Measurements from ENCODE around the gene HOXA3. TPM values are rescaled to one million over a fixed set of nuclear protein-coding genes. Genes with fewer than 3 reads are reported as not detected.

Gene HOXA3
- total and polyA plus RNA-seq, 2 of the 13 experiments (the other 11 are each of a cell fraction or from before 2014, with no cell fraction given): 2.9 to 4.6 TPM

GRCh38 chr7:27184337-27185012 is 32.1 kb upstream of the HOXA3 start:
- Histone ChIP-seq H2AFZ (ENCODE audit: low read length) (no peak overlapping the region), H3K9ac (ENCODE audit: insufficient read depth, low read depth, low read length) (no peak overlapping the region), H3K4me1 (ENCODE audit: insufficient read depth, low read length) (peaks cover 46% of the 10 kb centered on the region), H3K4me3 (replicated peaks in 1 of 3; ENCODE audit: insufficient read depth in 1 of 3, low read depth in 2 of 3, low read length in 3 of 3) (peak overlapping the region; percentile 52 to 67 (median 64)), H3K27ac (ENCODE audit: extremely low read length, insufficient read depth, low read length) (no peak overlapping the region), H3K9me3 (ENCODE audit: low read length) (no peaks in the 10 kb centered on the region), H3K27me3 (ENCODE audit: control insufficient read depth in 1 of 2, insufficient read depth in 2 of 2, low read length in 2 of 2) (peaks cover 34 to 95% of the 10 kb centered on the region in 2 experiments), H4K20me1 (ENCODE audit: insufficient read depth, low read length) (peaks cover 6% of the 10 kb centered on the region; the same call in 1 of the 2 replicates), H3K79me2 (ENCODE audit: insufficient read depth, low read length) (no peaks in the 10 kb centered on the region), H3K4me2 (ENCODE audit: low read depth, low read length) (peak overlapping the region; percentile 84), H3K36me3 (replicated peaks in 1 of 2; ENCODE audit: control insufficient read depth in 1 of 2, insufficient read depth in 2 of 2, low read length in 2 of 2) (no peaks in the 10 kb centered on the region)
- ATAC-seq (no peak), DNase-seq (ENCODE audit: low spot score) (no peak), FAIRE-seq (no peak)
- CTCF ChIA-PET (ENCODE audit: low intra/inter-chr PET ratio, low total read pairs): no interaction called here
- BruUV-seq (replicated peaks): no TSS peak
- POLR2A ChIA-PET: interaction anchor here (0.6 kb wide), 1 partner anchor 11 kb away, joined by 3 read pairs; no protein-coding TSS in a partner anchor
- intact Hi-C loops (cut with micrococcal nuclease; ENCODE audit: unreplicated experiment): no loop called here
- WGBS (ENCODE audit: low lambda C conversion rate): 2% methylated on average over 41 of the region's 72 CpGs
- in situ Hi-C loops (cut with HindIII; ENCODE audit: extremely low pct_ligation_motif_present, low pct_unique_long_range_greater_than_20kb): no loop called here
- TF ChIP-seq, protein P1, sequence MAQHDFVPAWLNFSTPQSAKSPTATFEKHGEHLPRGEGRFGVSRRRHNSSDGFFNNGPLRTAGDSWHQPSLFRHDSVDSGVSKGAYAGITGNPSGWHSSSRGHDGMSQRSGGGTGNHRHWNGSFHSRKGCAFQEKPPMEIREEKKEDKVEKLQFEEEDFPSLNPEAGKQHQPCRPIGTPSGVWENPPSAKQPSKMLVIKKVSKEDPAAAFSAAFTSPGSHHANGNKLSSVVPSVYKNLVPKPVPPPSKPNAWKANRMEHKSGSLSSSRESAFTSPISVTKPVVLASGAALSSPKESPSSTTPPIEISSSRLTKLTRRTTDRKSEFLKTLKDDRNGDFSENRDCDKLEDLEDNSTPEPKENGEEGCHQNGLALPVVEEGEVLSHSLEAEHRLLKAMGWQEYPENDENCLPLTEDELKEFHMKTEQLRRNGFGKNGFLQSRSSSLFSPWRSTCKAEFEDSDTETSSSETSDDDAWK (CRISPR knock-in tag; IDR thresholded peaks at IDR 0.05): no peak
- TF ChIP-seq ATF3 (CRISPR knock-in tag; IDR thresholded peaks at IDR 0.05): no peak
- no peak for TF ChIP-seq NFATC3 (CRISPR knock-in tag; IDR thresholded peaks at IDR 0.05)
- TF ChIP-seq, protein P2, sequence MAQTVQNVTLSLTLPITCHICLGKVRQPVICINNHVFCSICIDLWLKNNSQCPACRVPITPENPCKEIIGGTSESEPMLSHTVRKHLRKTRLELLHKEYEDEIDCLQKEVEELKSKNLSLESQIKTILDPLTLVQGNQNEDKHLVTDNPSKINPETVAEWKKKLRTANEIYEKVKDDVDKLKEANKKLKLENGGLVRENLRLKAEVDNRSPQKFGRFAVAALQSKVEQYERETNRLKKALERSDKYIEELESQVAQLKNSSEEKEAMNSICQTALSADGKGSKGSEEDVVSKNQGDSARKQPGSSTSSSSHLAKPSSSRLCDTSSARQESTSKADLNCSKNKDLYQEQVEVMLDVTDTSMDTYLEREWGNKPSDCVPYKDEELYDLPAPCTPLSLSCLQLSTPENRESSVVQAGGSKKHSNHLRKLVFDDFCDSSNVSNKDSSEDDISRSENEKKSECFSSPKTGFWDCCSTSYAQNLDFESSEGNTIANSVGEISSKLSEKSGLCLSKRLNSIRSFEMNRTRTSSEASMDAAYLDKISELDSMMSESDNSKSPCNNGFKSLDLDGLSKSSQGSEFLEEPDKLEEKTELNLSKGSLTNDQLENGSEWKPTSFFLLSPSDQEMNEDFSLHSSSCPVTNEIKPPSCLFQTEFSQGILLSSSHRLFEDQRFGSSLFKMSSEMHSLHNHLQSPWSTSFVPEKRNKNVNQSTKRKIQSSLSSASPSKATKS (CRISPR knock-in tag; IDR thresholded peaks at IDR 0.05): no peak
- TF ChIP-seq BCL6 (CRISPR knock-in tag; IDR thresholded peaks at IDR 0.05): 0 out of 2 replicates have a peak, but pooled peaks have one; percentile 4
- TF ChIP-seq, protein P3, sequence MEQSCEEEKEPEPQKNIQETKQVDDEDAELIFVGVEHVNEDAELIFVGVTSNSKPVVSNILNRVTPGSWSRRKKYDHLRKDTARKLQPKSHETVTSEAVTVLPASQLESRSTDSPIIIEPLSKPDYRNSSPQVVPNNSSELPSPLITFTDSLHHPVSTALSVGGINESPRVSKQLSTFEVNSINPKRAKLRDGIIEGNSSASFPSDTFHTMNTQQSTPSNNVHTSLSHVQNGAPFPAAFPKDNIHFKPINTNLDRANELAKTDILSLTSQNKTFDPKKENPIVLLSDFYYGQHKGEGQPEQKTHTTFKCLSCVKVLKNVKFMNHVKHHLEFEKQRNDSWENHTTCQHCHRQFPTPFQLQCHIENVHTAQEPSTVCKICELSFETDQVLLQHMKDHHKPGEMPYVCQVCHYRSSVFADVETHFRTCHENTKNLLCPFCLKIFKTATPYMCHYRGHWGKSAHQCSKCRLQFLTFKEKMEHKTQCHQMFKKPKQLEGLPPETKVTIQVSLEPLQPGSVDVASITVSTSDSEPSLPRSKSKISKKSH (CRISPR knock-in tag; IDR thresholded peaks at IDR 0.05; ENCODE audit: borderline replicate concordance): no peak
- no peak for TF ChIP-seq ZSCAN21 (CRISPR knock-in tag; IDR thresholded peaks at IDR 0.05; ENCODE audit: borderline replicate concordance)
- TF ChIP-seq, protein P4, sequence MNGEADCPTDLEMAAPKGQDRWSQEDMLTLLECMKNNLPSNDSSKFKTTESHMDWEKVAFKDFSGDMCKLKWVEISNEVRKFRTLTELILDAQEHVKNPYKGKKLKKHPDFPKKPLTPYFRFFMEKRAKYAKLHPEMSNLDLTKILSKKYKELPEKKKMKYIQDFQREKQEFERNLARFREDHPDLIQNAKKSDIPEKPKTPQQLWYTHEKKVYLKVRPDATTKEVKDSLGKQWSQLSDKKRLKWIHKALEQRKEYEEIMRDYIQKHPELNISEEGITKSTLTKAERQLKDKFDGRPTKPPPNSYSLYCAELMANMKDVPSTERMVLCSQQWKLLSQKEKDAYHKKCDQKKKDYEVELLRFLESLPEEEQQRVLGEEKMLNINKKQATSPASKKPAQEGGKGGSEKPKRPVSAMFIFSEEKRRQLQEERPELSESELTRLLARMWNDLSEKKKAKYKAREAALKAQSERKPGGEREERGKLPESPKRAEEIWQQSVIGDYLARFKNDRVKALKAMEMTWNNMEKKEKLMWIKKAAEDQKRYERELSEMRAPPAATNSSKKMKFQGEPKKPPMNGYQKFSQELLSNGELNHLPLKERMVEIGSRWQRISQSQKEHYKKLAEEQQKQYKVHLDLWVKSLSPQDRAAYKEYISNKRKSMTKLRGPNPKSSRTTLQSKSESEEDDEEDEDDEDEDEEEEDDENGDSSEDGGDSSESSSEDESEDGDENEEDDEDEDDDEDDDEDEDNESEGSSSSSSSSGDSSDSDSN (CRISPR knock-in tag; IDR thresholded peaks at IDR 0.05): 0 out of 2 replicates have a peak, but pooled peaks have one; percentile 21
- TF ChIP-seq ZNF777 (CRISPR knock-in tag; IDR thresholded peaks at IDR 0.05): peak; percentile 61
- TF ChIP-seq, protein P5, sequence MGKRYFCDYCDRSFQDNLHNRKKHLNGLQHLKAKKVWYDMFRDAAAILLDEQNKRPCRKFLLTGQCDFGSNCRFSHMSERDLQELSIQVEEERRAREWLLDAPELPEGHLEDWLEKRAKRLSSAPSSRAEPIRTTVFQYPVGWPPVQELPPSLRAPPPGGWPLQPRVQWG (CRISPR knock-in tag; IDR thresholded peaks at IDR 0.05; ENCODE audit: borderline replicate concordance, low read depth): no peak

Measured in HepG2 (cell line).